ENCODE results near the gene PCF11. TPM values are rescaled to one million over a fixed set of nuclear protein-coding genes. Genes with fewer than 3 reads are reported as not detected.

Gene PCF11
- total and polyA plus RNA-seq, 2 of the 13 experiments (the other 11 are each of a cell fraction or from before 2014, with no cell fraction given) = 40.3 to 47.7 TPM

DNA sequence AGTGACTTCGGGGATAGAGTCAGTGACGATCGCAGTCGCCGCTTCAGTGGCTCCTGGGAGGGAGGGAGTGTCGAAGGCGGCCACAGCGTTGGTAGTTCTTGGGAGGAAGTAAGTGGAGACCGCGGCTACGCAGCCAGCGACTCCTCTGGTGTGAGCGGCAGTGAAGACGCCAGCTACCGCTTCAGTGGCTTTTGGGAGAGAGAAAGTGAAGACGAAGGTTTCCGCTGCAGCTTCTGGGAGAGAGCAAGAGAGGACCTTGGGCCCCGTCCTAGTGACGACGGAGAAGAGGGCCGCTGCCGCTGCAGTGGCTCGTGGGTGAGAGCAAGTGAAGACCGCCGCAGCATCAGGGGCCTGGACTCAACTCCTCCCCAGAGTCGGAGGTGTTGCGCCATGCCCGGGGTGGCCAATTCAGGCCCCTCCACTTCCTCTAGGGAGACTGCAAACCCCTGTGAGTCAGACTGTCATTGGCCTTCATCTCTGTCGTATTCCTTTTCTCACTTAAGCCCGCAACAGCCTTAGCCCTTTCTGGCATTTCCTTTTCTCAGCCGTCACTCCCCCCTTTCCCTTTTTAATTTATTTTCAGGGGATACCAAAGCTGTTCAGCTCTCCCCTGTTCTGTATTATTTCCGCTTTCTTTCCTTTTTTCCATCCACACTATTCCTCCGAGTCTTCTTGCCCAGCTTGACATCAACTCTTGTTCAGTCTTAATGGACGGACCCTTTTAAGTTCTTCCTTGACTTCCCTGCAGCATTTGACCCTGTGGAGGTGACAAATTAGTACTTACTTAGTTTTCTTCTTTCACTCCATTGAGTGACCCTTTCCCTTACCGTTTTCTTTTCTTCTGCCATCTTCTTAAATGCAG is 37.6 kb downstream of the PCF11 start (continued):
- TF ChIP-seq, protein P1, sequence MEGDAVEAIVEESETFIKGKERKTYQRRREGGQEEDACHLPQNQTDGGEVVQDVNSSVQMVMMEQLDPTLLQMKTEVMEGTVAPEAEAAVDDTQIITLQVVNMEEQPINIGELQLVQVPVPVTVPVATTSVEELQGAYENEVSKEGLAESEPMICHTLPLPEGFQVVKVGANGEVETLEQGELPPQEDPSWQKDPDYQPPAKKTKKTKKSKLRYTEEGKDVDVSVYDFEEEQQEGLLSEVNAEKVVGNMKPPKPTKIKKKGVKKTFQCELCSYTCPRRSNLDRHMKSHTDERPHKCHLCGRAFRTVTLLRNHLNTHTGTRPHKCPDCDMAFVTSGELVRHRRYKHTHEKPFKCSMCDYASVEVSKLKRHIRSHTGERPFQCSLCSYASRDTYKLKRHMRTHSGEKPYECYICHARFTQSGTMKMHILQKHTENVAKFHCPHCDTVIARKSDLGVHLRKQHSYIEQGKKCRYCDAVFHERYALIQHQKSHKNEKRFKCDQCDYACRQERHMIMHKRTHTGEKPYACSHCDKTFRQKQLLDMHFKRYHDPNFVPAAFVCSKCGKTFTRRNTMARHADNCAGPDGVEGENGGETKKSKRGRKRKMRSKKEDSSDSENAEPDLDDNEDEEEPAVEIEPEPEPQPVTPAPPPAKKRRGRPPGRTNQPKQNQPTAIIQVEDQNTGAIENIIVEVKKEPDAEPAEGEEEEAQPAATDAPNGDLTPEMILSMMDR (CRISPR knock-in tag; IDR thresholded peaks at IDR 0.05) = 0 out of 2 replicates have a peak, but pooled peaks have one; percentile 6
- TF ChIP-seq RXRB (CRISPR knock-in tag; IDR thresholded peaks at IDR 0.05; ENCODE audit: borderline replicate concordance) = no peak
- TF ChIP-seq, protein P2, sequence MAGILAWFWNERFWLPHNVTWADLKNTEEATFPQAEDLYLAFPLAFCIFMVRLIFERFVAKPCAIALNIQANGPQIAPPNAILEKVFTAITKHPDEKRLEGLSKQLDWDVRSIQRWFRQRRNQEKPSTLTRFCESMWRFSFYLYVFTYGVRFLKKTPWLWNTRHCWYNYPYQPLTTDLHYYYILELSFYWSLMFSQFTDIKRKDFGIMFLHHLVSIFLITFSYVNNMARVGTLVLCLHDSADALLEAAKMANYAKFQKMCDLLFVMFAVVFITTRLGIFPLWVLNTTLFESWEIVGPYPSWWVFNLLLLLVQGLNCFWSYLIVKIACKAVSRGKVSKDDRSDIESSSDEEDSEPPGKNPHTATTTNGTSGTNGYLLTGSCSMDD (CRISPR knock-in tag; IDR thresholded peaks at IDR 0.05) = no peak
- no peak for TF ChIP-seq ZNF441 (CRISPR knock-in tag; IDR thresholded peaks at IDR 0.05; ENCODE audit: borderline replicate concordance)
- TF ChIP-seq GATAD1 (CRISPR knock-in tag; IDR thresholded peaks at IDR 0.05) = peak; percentile 49; the same call in 1 of the 2 replicates
- peak; percentile 99 for TF ChIP-seq ZSCAN29 (CRISPR knock-in tag; conservative IDR thresholded peaks at IDR 0.05)
- no peak for TF ChIP-seq ZBTB1 (CRISPR knock-in tag; IDR thresholded peaks at IDR 0.05; ENCODE audit: borderline replicate concordance)
- peak; percentile 41; the same call in 1 of the 2 replicates for TF ChIP-seq SAP130 (CRISPR knock-in tag; IDR thresholded peaks at IDR 0.05; ENCODE audit: low read depth)
- TF ChIP-seq SIN3A (IDR thresholded peaks at IDR 0.05; ENCODE audit: borderline replicate concordance, low read depth, low read length) = peak; percentile 70; the same call in 1 of the 2 replicates
- TF ChIP-seq, protein P3, sequence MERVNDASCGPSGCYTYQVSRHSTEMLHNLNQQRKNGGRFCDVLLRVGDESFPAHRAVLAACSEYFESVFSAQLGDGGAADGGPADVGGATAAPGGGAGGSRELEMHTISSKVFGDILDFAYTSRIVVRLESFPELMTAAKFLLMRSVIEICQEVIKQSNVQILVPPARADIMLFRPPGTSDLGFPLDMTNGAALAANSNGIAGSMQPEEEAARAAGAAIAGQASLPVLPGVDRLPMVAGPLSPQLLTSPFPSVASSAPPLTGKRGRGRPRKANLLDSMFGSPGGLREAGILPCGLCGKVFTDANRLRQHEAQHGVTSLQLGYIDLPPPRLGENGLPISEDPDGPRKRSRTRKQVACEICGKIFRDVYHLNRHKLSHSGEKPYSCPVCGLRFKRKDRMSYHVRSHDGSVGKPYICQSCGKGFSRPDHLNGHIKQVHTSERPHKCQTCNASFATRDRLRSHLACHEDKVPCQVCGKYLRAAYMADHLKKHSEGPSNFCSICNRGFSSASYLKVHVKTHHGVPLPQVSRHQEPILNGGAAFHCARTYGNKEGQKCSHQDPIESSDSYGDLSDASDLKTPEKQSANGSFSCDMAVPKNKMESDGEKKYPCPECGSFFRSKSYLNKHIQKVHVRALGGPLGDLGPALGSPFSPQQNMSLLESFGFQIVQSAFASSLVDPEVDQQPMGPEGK (CRISPR knock-in tag; IDR thresholded peaks at IDR 0.05) = peak; percentile 72
- TF ChIP-seq SOX13 (IDR thresholded peaks at IDR 0.05) = no peak
- 0 out of 4 replicates have a peak, but pooled peaks of 1 of the 2 experiments have one; percentile 13 for TF ChIP-seq SOX13 (CRISPR knock-in tag; conservative IDR thresholded peaks at IDR 0.05 in 1 of 2, IDR thresholded peaks at IDR 0.05 in 1 of 2)
- no peak for TF ChIP-seq ZNF883 (CRISPR knock-in tag; IDR thresholded peaks at IDR 0.05; ENCODE audit: not compliant biosample characterization)
- TF ChIP-seq ZNF431 (CRISPR knock-in tag; IDR thresholded peaks at IDR 0.05; ENCODE audit: borderline replicate concordance, low read depth) = 0 out of 2 replicates have a peak, but pooled peaks have one; percentile 36
- TF ChIP-seq, protein P4, sequence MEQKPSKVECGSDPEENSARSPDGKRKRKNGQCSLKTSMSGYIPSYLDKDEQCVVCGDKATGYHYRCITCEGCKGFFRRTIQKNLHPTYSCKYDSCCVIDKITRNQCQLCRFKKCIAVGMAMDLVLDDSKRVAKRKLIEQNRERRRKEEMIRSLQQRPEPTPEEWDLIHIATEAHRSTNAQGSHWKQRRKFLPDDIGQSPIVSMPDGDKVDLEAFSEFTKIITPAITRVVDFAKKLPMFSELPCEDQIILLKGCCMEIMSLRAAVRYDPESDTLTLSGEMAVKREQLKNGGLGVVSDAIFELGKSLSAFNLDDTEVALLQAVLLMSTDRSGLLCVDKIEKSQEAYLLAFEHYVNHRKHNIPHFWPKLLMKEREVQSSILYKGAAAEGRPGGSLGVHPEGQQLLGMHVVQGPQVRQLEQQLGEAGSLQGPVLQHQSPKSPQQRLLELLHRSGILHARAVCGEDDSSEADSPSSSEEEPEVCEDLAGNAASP (CRISPR knock-in tag; IDR thresholded peaks at IDR 0.05; ENCODE audit: borderline replicate concordance) = 0 out of 2 replicates have a peak, but pooled peaks have one; percentile 1
- no peak for TF ChIP-seq MEIS2 (CRISPR knock-in tag; IDR thresholded peaks at IDR 0.05)
- 0 out of 2 replicates have a peak, but pooled peaks have one; percentile 47 for TF ChIP-seq NRL (CRISPR knock-in tag; IDR thresholded peaks at IDR 0.05; ENCODE audit: borderline replicate concordance)
- TF ChIP-seq, protein P5, sequence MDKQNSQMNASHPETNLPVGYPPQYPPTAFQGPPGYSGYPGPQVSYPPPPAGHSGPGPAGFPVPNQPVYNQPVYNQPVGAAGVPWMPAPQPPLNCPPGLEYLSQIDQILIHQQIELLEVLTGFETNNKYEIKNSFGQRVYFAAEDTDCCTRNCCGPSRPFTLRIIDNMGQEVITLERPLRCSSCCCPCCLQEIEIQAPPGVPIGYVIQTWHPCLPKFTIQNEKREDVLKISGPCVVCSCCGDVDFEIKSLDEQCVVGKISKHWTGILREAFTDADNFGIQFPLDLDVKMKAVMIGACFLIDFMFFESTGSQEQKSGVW (CRISPR knock-in tag; IDR thresholded peaks at IDR 0.05; ENCODE audit: borderline replicate concordance) = no peak
- TF ChIP-seq, protein P6, sequence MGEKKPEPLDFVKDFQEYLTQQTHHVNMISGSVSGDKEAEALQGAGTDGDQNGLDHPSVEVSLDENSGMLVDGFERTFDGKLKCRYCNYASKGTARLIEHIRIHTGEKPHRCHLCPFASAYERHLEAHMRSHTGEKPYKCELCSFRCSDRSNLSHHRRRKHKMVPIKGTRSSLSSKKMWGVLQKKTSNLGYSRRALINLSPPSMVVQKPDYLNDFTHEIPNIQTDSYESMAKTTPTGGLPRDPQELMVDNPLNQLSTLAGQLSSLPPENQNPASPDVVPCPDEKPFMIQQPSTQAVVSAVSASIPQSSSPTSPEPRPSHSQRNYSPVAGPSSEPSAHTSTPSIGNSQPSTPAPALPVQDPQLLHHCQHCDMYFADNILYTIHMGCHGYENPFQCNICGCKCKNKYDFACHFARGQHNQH (CRISPR knock-in tag; IDR thresholded peaks at IDR 0.05) = peak; percentile 38; the same call in 1 of the 2 replicates
